ENCODE measurements around the gene CAMTA1. TPM values are rescaled to one million over a fixed set of nuclear protein-coding genes. Genes with fewer than 3 reads are reported as not detected.
"Not testable (repeated sequence)": the region's sequence is repeated elsewhere in the genome, so short reads cannot be mapped to it uniquely, and the experiment has no call there.

CAMTA1 gene
- total RNA-seq, 1 donor from 2014 or later = 43.1 TPM

DNA sequence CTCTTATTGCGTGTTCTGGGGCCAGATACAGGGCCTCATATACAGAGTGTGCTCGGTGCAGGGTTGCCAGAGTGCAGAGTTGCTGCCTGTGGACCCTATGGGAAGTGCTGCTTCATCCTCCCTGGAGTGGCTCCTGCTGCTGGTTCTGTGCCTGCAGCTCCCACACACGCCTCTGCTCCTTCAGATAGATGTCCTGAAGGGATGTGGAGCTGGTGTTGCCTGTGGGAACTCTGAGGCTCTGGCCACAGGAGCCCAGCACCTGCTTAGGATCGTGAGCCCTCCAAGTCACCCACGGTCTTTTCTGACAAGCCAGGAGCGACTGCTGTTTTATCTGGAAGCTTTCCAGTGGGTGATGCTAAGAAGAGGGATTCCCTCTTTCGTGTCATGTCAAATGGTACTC lies 120.5 kb downstream of the CAMTA1 start:
- intact Hi-C loops (cut with micrococcal nuclease) = no loop called here

DNA sequence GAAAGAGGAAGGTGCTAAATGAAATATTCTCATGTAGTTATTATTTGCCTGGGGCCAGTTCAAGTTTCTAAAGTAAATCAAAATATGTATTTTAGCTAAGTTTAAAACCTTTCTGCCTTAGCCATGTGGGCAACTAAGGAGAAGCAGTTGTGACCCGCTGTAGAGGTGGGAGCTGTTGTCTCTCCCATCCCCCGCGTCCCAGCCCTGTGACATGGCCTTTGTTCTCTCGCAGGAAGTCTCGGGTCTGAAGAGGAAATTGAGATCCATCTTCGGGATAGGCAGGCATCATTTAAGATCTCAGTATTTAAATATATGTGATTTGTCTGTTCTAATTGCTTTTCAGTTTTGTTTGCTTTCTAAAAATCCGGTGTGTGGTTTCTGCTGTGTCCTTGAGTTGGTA lies 121.5 kb downstream of the CAMTA1 start:
- intact Hi-C loops (cut with micrococcal nuclease) = no loop called here

DNA sequence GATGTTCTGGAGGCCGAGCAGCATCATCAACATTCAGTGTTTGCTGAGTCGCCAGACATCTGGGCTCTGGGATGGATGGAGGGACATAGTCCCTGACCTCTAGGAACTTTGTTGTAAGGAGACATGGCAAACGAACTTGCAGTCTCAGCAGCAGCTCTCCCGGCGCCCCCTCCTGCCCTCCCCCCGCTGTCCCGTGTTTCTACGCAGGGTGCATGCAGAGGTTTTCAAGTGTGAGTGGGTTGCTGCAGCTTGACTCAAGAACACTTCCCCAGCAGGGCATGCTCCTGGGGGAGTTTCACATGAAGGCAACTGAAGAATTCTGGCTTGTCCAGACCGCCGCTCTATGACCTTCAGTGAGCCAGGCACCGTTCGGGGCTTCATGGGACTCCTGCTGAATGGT lies 121.9 kb downstream of the CAMTA1 start:
- intact Hi-C loops (cut with micrococcal nuclease) = no loop called here

DNA sequence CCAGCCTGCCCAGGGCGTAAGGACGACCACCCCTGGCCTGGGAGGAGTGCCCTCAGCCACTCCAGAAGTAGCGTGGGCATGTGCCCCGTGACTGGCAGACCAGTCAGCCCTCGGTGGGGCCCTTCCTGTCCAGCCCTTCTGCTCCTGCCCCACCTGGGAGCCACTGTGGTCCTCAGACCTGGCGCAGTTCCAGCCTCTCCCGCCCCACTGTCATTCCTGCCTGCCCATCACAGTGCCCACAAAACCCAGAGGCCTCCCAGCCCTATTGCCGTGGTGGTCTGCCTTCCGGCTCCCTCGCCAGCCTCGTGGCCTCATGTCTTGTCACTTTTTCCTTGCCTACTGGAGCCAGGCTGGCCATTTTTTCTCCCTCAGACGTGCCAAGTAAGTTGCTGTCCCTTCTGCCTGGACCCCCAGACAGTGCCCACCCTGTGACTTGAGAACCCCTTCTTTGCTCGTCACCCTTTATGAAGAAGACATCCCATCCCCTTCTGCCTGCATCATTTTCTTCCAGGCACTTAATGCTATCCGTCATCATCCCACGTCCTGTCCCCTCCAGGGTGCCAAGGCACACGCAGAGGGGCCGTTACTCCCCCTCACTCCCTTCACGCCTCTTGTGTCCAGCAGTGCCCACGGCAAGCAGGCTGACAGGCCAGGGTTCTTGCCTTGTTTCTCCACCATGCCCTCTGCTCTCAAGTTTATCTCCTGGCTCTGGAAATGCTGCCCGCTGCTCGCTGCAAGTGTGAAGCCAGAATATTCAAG lies 122.6 kb downstream of the CAMTA1 start:
- intact Hi-C loops (cut with micrococcal nuclease) = no loop called here

DNA sequence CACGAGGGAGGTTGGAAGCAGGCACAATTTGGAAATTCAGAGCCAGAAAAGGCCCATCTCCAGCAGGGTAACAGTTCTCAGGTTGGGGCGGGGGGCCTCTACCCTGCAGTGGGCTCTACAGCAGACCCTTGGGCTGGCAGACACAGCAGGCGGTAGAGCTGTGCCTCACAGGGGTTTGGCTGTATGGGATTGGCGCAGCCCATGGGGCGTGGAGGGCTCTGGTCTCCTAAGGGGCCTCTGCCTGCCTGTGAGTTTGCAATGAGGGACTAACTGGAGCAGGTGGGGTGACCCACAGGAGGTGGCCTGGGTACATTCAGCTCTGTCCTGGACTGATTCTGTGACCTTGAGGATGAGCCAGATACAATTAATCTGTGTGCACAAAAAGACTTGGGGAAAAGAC lies 124.1 kb downstream of the CAMTA1 start:
- intact Hi-C loops (cut with micrococcal nuclease) = no loop called here

DNA sequence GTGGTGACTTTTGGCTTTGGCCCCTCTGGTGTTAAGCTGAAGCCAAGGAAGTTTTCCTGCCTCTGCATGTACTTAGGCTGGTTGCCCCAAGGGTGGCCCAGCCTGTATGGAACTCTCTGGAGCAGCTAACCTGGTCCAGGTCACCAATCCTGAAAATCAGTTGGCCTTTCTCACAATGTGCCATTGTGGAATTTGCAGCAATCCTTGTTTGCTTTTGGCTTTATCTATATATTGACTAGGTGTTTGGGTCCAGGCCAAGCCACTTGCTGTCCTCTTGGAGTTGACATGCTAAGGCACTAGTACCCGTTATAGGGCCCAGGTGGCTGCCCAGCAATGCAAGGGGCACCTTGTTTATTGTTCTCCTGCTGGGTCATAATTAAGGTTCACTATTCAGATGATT lies 124.6 kb downstream of the CAMTA1 start:
- intact Hi-C loops (cut with micrococcal nuclease) = no loop called here

DNA sequence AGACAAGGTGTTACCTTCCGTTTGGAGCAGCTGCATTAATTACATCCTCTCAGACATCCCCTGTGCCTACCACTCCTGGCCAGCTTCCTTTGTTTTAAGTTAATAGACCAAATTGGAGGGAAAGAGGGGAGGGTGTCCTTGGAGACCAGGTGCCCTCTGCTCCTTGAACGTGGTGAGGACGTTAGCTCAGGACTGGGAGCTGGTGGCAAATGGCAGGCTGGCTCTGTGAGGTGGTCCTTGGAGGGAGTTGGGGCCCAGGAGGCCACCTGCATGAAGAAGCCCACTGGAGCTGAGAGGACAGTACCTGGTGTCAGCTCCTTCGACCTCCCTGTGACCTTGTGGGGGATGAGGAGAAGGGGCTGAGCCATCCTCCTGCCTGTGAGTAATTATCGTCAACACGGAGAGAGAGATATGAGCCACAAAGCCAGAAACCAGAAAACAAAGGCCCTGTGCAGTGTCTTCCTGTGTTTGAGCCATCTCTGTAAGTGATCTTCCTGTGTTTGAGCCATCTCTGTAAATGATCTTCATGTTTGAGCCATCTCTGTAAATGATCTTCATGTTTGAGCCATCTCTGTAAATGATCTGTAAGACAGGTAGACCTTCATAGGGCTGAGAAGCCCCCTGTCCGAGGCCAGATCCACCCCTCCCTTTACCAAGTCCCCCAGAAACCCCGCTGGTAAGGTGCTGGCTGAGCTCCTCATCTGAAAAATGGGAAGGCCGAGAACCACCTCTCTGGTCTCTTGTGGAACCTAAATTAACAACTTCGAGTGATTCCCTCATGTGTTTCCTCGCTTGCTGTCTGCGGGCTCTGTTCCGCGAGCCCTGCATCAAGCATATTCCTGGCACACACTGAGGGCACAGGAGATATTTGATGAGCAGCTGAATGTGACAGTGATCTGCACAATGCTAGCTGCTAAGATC lies 126.0 kb downstream of the CAMTA1 start:
- intact Hi-C loops (cut with micrococcal nuclease) = no loop called here

DNA sequence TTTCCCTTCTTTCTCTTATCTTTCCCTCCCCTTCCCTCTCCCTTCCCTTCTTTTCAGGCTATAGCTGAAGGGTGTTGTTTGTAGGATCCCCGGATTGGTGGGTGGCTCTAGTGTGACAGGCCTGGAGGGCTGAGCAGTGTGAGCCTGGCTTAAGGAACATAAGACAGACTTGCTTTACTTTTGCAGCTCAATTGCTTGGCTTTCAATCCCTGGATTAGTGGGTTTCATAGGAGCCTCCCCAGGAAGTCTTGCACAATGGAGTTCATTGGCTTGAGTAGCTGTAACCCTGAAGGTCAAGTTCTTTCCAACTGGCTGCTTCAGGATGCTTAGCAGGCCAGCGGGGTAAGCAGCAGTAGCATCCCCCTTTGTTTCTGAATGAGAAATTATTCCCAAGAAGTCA lies 126.7 kb downstream of the CAMTA1 start:
- intact Hi-C loops (cut with micrococcal nuclease) = no loop called here

DNA sequence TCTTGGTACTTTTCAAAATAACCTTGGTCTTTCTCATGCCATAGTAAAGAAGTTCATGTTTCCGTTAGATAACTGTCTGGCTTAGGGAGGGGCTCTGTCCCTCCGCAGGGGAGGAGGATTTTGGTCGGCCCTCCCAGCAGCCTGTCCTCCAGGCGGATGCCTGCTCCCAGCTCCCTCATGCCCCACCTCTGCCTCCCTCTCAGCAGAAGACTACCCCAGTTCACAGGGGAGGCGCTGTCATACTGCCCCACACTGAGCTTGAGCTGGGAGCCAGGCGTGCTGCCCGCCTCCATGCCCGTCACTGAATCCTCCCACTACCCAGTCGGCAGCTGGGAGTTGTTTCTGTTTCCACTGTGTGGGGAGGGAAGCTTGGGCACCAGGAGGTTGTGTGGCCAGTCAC lies 127.3 kb downstream of the CAMTA1 start:
- intact Hi-C loops (cut with micrococcal nuclease) = no loop called here

DNA sequence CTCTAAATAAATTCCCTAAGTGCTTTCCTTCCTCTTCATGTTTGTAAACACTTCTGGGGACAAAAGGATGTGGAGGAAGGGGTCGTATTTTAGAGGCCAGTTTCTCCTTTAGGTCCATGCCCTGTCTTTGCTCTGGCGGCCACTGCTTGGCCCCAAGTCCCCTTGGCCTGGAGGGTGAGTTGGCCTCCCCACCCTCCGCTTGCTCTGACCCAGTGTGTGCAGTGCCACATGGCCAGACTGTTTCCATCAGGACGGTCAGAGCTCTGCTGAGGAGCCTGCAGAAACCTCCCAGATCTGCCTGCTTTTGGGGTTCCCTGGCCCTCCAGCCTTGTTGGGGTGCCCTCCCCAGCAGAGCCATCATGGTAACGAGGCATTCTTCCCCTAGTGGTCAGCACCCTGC lies 127.8 kb downstream of the CAMTA1 start:
- intact Hi-C loops (cut with micrococcal nuclease) = no loop called here

DNA sequence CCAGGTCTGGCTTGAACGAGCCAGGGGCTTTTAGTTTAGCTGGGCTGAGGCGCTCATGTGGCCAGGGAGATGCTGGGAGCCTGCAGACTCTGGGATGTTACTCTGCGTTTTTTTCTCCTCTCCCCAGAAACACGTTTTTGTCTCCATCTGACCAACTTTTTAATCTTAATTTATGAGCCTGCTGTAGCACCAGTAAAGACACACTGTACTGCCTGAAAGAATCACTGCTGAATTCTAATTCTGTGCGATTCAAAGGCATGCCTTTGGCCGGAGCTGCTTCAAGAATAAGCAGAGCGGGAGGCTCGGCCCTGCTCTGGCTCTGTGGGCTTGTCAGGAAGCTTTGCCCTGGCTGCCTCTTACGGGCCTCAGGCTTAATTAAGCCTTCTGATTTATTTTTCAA lies 129.5 kb downstream of the CAMTA1 start:
- intact Hi-C loops (cut with micrococcal nuclease) = no loop called here

DNA sequence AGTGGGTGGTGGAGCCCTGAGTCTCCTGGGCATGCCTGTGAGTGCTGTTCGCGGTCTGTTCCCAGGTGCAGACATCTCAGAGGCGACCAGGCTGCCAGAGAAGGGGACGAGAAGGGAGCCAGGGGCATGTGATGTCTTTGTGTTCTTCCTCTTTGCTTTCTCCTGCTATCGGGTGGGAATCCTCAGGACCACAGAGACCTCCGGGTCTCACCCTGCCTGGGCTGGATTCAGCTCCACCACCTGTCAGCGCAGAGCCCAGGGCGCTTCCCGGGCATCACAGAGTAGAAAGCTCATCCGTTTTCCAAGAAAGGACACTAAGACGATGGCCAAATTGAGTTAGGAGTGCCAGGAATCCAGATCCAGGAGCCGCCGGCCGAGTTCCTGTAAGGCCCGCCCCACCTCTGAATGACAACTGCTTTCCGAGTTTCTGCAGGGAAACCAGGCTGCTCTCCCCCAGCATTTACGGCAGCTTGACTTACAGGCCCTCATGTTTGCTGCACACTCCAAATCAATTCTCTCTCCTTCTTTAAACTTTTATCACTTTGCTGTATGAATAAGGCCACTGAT lies 130.8 kb downstream of the CAMTA1 start:
- intact Hi-C loops (cut with micrococcal nuclease) = no loop called here

DNA sequence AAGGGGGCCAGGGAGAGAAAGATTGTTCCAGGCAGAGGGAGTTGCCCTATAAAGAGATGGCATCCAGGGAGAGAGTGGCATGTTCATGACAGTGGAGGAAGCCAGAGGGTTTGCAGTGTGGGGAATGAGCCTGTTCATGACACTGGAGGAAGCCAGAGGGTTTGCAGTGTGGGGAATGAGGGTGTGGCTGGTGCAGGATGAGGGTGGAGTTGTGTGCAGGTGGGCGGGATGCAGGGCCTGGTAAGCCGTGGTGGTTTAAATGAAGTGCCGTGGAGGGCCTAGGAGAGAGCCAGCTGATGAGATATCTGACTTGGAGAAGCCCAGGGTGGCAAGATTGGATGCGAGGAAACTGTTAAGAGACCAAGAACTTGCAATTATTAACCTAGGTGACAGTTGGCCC lies 131.8 kb downstream of the CAMTA1 start:
- intact Hi-C loops (cut with micrococcal nuclease) = no loop called here

DNA sequence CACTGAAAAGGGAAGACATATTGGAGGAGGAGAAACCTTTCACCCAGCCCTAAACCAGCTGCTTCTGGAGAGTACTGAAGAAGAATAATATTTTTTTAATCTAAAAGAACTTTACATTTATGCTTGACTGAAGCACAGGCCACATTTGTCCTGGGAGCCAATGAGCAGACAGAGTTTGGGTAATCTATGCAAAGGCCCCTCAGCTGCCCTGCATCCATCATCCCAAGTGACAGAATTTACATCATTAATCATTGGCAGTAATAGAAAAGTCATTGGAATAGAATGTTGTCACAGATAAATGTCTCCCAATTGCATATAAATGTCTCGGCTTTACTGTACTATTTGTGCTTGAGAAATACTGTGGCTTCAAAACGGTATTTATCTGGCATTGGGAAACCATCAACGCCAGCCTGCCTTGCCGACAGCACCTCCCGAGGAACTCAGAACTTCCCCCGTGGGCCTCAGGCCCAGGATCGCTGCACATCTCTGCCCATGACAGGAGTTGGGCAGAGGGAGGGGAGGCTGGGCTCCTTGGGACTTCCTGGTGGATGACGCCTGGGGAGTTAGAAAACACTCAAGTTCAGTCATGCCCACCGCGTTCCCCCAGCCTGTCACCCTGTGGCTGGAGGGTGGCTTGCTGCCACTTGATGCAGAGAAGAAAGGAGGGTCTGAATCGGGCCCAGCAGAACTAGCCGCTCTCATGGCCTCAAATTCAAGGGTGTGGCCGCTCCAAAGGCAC lies 133.1 kb downstream of the CAMTA1 start:
- intact Hi-C loops (cut with micrococcal nuclease) = no loop called here

DNA sequence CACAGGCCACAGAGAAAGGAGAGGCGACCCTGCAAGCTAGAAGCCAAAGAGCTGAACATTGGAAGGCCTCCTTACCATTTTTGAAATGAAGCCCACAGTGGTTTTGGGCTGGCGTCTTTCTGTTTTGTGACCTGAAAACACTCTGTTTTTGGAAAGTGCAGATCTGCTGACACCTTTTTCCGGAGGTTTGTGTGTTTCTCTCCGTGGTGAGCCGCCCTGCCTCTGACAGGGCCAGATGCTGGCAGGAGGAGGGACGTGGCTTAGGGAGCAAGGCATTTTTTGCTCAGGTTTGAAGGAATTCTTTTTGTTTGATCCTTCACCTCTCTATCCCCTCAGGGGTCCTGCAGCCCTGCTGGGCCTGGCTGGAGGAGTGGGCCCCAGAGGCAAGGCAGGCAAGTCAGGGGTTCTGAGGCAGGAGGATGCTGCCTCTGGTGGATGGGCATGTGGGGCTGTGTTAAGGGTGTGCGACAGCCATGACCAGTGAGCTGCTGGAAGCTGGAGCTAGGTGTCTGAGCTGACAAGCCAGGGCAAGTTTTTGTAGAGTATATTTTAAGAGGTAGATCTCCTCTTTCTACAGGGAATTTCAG lies 133.8 kb downstream of the CAMTA1 start:
- intact Hi-C loops (cut with micrococcal nuclease) = no loop called here

DNA sequence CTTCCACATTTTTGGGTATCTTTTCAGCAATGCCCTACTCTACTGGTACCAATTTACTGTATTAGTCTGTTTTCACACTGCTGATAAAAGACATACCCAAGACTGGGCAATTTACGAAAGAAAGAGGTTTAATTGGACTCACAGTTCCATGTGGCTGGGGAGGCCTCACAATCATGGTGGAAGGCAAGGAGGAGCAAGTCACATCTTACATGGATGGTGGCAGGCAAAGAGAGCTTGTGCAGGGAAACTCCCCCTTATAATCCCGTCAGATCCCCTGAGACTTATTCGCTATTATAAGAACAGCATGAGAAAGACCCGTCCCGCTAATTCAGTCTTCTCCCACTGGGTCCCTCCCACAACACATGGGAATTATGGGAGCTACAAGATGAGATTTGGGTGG lies 136.3 kb downstream of the CAMTA1 start:
- intact Hi-C loops (cut with micrococcal nuclease) = not testable (repeated sequence)

DNA sequence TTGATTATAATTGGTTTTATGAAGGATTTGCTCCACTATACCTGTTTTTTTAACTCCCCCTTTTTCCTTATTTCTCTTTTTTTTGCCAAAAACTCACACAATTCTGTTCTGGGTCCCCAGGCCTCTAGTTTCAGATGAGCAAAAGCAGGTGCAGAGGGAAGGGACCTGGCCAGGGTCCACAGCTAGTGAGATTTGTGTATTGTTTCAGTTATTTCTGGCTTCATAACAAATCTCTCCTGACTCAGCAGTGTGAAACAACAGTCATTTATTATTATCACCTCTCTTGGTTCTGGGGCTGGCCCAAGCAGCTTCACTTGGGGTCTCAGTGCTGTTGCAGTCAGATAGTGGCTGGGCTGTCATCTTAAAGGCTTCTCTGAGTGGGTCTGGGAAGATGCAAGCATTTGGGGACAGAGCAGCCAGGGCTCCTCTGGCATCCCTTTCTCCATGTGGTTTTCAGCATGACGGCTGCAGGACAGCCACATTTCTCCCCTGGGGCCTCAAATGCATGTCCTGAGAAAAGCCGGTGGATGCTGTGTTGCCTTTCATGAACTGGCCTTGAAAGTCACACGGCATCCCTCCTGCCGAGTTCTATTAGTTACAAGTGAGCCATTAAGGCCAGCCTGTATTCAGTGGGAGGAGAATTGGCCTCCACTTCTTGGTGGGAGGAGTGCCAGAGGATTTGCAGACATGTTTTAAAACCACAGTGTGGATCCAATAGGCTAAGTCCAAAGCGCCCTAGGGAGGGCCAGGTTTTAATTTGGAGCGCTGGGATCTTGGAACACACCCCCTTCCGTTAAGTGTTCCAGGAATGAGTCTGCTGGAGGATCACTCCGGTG lies 137.1 kb downstream of the CAMTA1 start:
- intact Hi-C loops (cut with micrococcal nuclease) = no loop called here

DNA sequence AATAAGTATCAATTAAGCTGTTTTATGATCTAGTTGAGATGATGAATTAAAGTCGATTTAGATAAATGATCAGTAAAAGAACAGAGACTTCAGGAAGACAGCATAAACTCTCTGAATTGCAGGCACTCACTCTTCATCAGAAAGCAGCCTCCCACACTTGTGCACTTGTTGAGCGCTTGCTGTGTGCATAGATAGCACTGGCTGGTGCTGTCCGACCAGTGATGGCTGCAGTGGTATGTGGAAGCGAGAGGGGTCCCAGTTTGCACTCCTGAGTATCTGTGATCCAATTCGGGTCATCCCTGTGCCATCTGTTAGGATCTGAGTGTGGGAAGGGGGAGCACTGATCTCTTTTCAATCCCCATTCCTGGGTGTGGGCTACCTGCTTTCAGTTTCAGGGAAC lies 137.8 kb downstream of the CAMTA1 start:
- intact Hi-C loops (cut with micrococcal nuclease) = no loop called here

DNA sequence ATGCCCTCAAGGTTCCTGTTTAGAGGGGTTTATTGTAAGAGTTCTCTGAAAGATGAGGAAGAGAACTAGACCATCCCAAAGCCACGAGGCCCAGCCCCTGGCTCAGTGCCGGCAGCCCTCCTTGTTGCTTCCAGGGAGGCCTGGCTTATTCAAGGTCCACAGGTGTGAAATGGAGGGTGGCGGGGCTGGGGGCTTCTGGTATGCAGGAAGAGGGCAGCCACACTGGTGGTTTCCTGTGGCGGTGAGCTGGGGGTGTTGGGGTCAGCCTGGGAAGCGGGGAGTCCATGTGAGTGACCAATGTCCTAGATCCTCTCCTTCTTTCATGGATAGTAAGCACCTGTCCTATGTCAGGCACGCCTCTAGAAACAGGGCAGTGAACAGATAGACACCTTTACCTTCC lies 138.2 kb downstream of the CAMTA1 start:
- intact Hi-C loops (cut with micrococcal nuclease) = no loop called here
